ENCODE measurements around the gene NDUFAF8.

Gene NDUFAF8

DNA sequence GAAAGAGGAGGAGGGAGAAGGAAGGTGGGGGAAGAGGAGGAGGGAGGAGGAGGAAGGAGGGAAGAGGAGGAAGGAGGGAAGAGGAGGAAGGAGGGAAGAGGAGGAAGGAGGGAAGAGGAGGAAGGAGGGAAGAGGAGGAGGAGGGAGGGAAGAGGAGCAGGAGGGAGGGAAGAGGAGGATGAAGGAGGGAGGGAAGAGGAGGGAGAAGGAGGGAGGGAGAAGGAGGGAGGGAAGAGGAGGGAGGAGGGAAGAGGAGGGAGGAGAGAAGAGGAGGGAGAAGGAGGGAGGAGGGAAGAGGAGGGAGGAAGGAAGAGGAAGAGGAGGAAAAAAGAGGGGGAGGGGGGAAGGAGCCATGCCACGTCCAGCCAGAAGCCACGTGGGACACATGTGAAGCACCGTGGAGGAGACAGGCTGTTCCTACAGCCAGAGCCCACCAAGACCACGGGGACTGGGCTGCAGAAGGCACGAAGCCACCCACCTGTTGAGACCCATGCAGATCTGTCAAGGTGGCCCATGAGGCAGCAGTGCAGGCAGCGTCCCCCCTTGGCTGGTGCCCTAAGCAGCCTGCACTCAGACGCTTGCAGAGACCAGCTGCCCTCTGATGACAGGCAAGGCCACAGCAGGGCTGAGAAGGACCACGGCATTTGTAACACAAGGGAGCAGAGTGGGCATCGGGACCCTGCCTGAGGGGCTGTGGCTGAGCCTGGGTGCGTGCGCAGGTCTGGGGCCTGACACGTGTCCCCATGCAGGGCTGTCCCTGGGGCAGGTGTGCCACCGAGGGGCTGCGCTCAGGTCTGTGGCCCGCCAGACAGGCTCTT, 10.3 kb downstream of the NDUFAF8 start:
- no peaks in the 10 kb centered on the region for H3K9me2 ChIP-seq (replicated peaks; ENCODE audit: insufficient read depth, low read length)
- H3F3A ChIP-seq (ENCODE audit: insufficient read depth): no peaks in the 10 kb centered on the region
- no peak overlapping the region for H3K4me2 ChIP-seq (ENCODE audit: low read depth, low read length, poor library complexity, severe bottlenecking)
- no peaks in the 10 kb centered on the region for H4K20me1 ChIP-seq (ENCODE audit: low read depth, low read length)
- H3K4me3 ChIP-seq (ENCODE audit: insufficient read depth, low read length, poor library complexity, severe bottlenecking): no peak overlapping the region
- TF ChIP-seq, protein P1, sequence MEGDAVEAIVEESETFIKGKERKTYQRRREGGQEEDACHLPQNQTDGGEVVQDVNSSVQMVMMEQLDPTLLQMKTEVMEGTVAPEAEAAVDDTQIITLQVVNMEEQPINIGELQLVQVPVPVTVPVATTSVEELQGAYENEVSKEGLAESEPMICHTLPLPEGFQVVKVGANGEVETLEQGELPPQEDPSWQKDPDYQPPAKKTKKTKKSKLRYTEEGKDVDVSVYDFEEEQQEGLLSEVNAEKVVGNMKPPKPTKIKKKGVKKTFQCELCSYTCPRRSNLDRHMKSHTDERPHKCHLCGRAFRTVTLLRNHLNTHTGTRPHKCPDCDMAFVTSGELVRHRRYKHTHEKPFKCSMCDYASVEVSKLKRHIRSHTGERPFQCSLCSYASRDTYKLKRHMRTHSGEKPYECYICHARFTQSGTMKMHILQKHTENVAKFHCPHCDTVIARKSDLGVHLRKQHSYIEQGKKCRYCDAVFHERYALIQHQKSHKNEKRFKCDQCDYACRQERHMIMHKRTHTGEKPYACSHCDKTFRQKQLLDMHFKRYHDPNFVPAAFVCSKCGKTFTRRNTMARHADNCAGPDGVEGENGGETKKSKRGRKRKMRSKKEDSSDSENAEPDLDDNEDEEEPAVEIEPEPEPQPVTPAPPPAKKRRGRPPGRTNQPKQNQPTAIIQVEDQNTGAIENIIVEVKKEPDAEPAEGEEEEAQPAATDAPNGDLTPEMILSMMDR (IDR thresholded peaks at IDR 0.05; ENCODE audit: insufficient read depth, low read length, poor library complexity, severe bottlenecking): no peak
- no peak for TF ChIP-seq EZH2phosphoT487 (conservative IDR thresholded peaks at IDR 0.05; ENCODE audit: low read length)
- H3K79me2 ChIP-seq (ENCODE audit: insufficient read depth, low read length): no peaks in the 10 kb centered on the region
- no peak overlapping the region for H3K27ac ChIP-seq (ENCODE audit: low read depth, low read length)
- no peaks in the 10 kb centered on the region for H3K27me3 ChIP-seq (ENCODE audit: low read length)
- H2AFZ ChIP-seq (ENCODE audit: low read depth, low read length, severe bottlenecking): no peak overlapping the region
- H3K9me3 ChIP-seq (ENCODE audit: insufficient read depth, low read length): no peaks in the 10 kb centered on the region
- no peaks in the 10 kb centered on the region for H3K36me3 ChIP-seq (ENCODE audit: low read length)
- no peak overlapping the region for H3K9ac ChIP-seq (ENCODE audit: low read length)

DNA sequence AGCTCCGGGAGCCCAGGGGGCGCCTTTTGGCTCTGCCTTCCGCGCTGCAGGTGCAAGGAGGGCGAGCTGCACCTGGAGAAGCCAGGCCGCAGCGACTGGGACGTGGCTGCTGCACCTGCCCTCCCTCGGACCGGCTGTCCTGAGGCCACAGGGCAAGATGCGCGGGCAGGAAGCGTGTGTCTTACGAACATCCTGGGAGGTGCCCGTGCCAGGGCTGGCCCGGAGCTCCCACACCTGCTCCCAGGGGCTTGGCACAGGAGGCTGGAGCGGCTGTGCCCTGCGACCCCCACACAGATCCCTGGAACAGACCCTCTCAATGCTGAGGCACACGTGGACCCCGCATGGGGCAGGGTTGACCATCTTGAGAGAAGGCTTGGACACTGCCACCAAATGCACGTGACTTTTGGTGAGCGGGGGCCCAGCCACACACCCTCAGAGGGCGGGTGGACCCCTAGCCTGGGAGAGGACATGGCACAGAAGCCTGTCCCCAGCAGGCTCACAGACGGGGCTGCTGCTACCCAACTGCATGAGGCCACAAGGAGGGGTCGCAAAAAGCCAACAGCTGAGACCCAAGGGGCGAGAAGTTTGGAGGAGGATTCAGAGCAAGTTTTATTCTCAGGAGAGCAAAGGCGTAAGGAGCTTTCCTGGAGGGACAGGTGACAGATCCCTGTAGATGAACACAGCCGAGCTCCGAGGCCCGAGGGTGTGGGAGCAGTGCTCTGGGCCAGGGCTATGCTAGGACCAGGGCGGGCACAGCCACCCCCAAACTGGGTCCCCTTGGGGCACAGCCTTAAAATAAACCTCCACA, 11.4 kb downstream of the NDUFAF8 start:
- no peaks in the 10 kb centered on the region for H3K9me2 ChIP-seq (replicated peaks; ENCODE audit: insufficient read depth, low read length)
- TF ChIP-seq, protein P1 (IDR thresholded peaks at IDR 0.05; ENCODE audit: insufficient read depth, low read length, poor library complexity, severe bottlenecking): no peak
- no peak for TF ChIP-seq EZH2phosphoT487 (conservative IDR thresholded peaks at IDR 0.05; ENCODE audit: low read length)
- H3K79me2 ChIP-seq (ENCODE audit: insufficient read depth, low read length): no peaks in the 10 kb centered on the region
- H3K9me3 ChIP-seq (ENCODE audit: insufficient read depth, low read length): no peaks in the 10 kb centered on the region
- H4K20me1 ChIP-seq (ENCODE audit: low read depth, low read length): no peaks in the 10 kb centered on the region
- no peaks in the 10 kb centered on the region for H3K27me3 ChIP-seq (ENCODE audit: low read length)
- H3K4me3 ChIP-seq (ENCODE audit: insufficient read depth, low read length, poor library complexity, severe bottlenecking): no peak overlapping the region
- no peaks in the 10 kb centered on the region for H3K36me3 ChIP-seq (ENCODE audit: low read length)
- H3K9ac ChIP-seq (ENCODE audit: low read length): no peak overlapping the region
- no peaks in the 10 kb centered on the region for H3F3A ChIP-seq (ENCODE audit: insufficient read depth)
- H3K27ac ChIP-seq (ENCODE audit: low read depth, low read length): no peak overlapping the region
- no peak overlapping the region for H2AFZ ChIP-seq (ENCODE audit: low read depth, low read length, severe bottlenecking)
- H3K4me2 ChIP-seq (ENCODE audit: low read depth, low read length, poor library complexity, severe bottlenecking): no peak overlapping the region

DNA sequence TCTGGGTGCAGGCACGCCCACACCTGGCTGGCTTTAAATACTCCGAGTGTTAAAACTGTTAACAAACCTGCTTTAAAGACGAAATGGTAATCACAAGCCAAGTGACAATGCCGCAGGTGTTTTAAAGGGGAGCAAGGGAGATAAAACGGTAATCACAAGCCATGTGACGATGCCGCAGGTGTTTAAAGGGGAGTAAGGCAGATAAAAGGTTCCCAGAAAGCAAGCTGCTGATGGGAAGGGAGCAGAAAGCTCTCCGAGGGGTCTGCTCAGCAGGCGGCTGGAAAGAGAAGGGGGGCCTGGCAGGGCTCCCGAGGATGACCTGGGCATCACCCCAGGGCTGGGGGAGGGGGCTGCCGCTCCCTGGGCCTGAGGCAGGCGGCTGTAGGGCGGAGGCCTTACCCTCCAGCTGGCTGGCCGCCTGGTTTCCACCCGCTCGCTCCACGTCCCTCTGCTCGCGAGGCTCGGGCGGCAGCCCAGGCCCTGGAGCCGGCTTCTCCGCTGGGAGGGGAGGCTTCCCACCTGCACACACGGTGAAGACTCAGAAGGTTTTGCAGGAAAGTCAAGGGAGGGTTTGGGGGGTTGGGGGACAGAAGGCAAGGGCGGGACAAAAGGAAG, 12.1 kb downstream of the NDUFAF8 start:
- Histone ChIP-seq H3K9me2 (replicated peaks; ENCODE audit: insufficient read depth, low read length) (no peaks in the 10 kb centered on the region), H4K20me1 (ENCODE audit: low read depth, low read length) (no peaks in the 10 kb centered on the region), H3K9me3 (ENCODE audit: insufficient read depth, low read length) (no peaks in the 10 kb centered on the region), H3K4me3 (ENCODE audit: insufficient read depth, low read length, poor library complexity, severe bottlenecking) (no peak overlapping the region), H3K79me2 (ENCODE audit: insufficient read depth, low read length) (no peaks in the 10 kb centered on the region), H2AFZ (ENCODE audit: low read depth, low read length, severe bottlenecking) (no peak overlapping the region), H3K36me3 (ENCODE audit: low read length) (no peaks in the 10 kb centered on the region), H3K4me2 (ENCODE audit: low read depth, low read length, poor library complexity, severe bottlenecking) (no peak overlapping the region), H3F3A (ENCODE audit: insufficient read depth) (no peaks in the 10 kb centered on the region), H3K27ac (ENCODE audit: low read depth, low read length) (no peak overlapping the region), H3K27me3 (ENCODE audit: low read length) (no peaks in the 10 kb centered on the region), H3K9ac (ENCODE audit: low read length) (no peak overlapping the region)
- TF ChIP-seq, protein P1 (IDR thresholded peaks at IDR 0.05; ENCODE audit: insufficient read depth, low read length, poor library complexity, severe bottlenecking): no peak
- no peak for TF ChIP-seq EZH2phosphoT487 (conservative IDR thresholded peaks at IDR 0.05; ENCODE audit: low read length)
